HepG2 (cell line): Measurements from ENCODE around the gene C3orf18.

Experiments used
- CTCF ChIP-seq: sonication (generic); formaldehyde crosslinking; IDR thresholded peaks from 2 replicates; pipeline ENCODE4 v1.5.0; 2020; ENCODE audit warnings: mild to moderate bottlenecking, missing genetic modification reagents, moderate library complexity
- HMGXB3 ChIP-seq: sonication (generic); formaldehyde crosslinking; IDR thresholded peaks from 2 replicates; pipeline ENCODE4 v1.4.0; 2020; ENCODE audit warnings: missing genetic modification reagents, borderline replicate concordance
- KLF13 ChIP-seq: sonication (generic); formaldehyde crosslinking; IDR thresholded peaks from 2 replicates; pipeline ENCODE4 v1.4.0; 2020; ENCODE audit warnings: mild to moderate bottlenecking, missing genetic modification reagents
- NR3C1 ChIP-seq: sonication (generic); formaldehyde crosslinking; IDR thresholded peaks from 2 replicates; pipeline ENCODE4 v1.4.0; 2020; ENCODE audit warnings: missing genetic modification reagents
- TBP ChIP-seq: sonication (generic); formaldehyde crosslinking; IDR thresholded peaks from 2 replicates; pipeline ENCODE4 v1.5.0; 2020; ENCODE audit warnings: missing genetic modification reagents
- ZSCAN25 ChIP-seq: sonication (generic); formaldehyde crosslinking; IDR thresholded peaks from 2 replicates; pipeline ENCODE4 v1.8.0; 2022; ENCODE audit warnings: mild to moderate bottlenecking, missing genetic modification reagents

GRCh38 chr3:50554553-50554952 lies 13.0 kb downstream of the C3orf18 start:
- no peak for TF ChIP-seq CTCF (CRISPR knock-in tag)
- TF ChIP-seq HMGXB3 (CRISPR knock-in tag): no peak
- TF ChIP-seq NR3C1 (CRISPR knock-in tag): no peak
- no peak for TF ChIP-seq TBP (CRISPR knock-in tag)
- no peak for TF ChIP-seq ZSCAN25
- TF ChIP-seq KLF13 (CRISPR knock-in tag): no peak
